HAP-1 (cell line): ENCODE results near the gene GPC5.

ENCODE experiments used
- DNase-seq, 2 experiments: peaks; one replicate each; pipeline ENCODE4 v3.0.0-alpha.2; 2016 to 2020; ENCODE audit warnings: low spot score in 2 of 2
- H3K27me3 ChIP-seq: fragments of 250-450 bp; sonication (Bioruptor Pico); 2 replicates; pipeline ENCODE4 v1.5.1; 2020; ENCODE audit warnings: low read depth, mild to moderate bottlenecking, moderate library complexity
- H3K36me3 ChIP-seq: fragments of 250-450 bp; sonication (Bioruptor Pico); replicated peaks from 2 replicates; pipeline ENCODE4 v1.5.1; 2020; ENCODE audit warnings: mild to moderate bottlenecking
- H3K4me1 ChIP-seq: fragments of 250-450 bp; sonication (Bioruptor Pico); 2 replicates; pipeline ENCODE4 v1.5.1; 2020; ENCODE audit warnings: mild to moderate bottlenecking
- H3K4me3 ChIP-seq: fragments of 250-450 bp; sonication (Bioruptor Pico); 2 replicates; pipeline ENCODE4 v1.5.1; 2020; ENCODE audit warnings: mild to moderate bottlenecking, moderate library complexity
- H3K9me3 ChIP-seq: fragments of 250-450 bp; sonication (Bioruptor Pico); 2 replicates; pipeline ENCODE4 v1.5.1; 2020; ENCODE audit warnings: mild to moderate bottlenecking, moderate library complexity
- in situ Hi-C: fragments of 300-500 bp; cut with MboI; formaldehyde crosslinking; loops from 3 replicates; pipeline ENCODE4 v1.14.3; 2020; ENCODE audit warnings: low sequenced_read_pairs, inconsistent platforms, mixed read lengths

GPC5 gene

GRCh38 chr13:92300651-92301050, 902.2 kb downstream of the GPC5 start:
- DNase-seq, result no peak
- no peaks in the 10 kb centered on the region for H3K9me3 ChIP-seq
- H3K36me3 ChIP-seq, result no peaks in the 10 kb centered on the region
- in situ Hi-C loops, result no loop called here
- no peak overlapping the region for H3K4me3 ChIP-seq
- H3K4me1 ChIP-seq, result no peaks in the 10 kb centered on the region
- H3K27me3 ChIP-seq, result no peaks in the 10 kb centered on the region

DNA sequence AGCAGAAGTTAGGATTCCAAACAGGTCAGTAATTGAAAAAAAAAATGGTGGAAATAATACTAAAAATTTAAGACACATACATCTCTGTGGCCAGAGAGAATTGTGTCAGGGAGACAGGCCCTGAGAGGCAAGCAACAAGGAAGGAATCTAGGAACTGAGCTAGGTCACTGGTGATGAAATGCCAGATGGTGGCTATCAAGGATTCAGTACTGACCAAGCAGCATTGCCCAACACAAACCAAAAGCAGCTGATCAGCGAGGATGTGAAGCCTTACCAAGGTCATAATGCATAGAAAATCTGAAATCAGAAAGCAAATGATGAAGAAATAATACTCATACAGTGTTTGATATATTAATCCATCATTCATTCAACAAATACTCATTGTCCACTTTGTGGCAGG, 905.0 kb downstream of the GPC5 start:
- no peaks in the 10 kb centered on the region for H3K4me1 ChIP-seq
- no peaks in the 10 kb centered on the region for H3K9me3 ChIP-seq
- H3K27me3 ChIP-seq, result no peaks in the 10 kb centered on the region
- H3K4me3 ChIP-seq, result no peak overlapping the region
- H3K36me3 ChIP-seq, result no peaks in the 10 kb centered on the region
- in situ Hi-C loops, result no loop called here
- no peak for DNase-seq

DNA sequence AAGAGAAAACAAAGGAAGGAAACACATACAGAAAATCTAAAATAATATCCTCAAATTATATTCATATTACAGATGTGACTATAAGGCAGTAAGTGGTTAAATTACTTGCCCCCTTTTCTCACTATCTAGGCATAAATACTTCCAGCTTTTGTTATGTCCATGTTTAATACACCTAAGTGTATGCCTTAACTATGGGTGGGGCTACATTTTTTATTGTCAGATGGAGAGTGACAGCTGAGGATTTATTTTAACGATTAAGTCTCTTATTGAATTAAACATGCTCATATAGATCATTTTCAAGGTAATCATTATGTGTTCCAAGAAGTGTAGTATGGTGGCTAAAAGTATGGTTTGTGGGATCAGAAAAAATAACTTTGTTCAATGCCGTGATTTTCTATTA, 909.3 kb downstream of the GPC5 start:
- DNase-seq, result no peak
- in situ Hi-C loops, result no loop called here

DNA sequence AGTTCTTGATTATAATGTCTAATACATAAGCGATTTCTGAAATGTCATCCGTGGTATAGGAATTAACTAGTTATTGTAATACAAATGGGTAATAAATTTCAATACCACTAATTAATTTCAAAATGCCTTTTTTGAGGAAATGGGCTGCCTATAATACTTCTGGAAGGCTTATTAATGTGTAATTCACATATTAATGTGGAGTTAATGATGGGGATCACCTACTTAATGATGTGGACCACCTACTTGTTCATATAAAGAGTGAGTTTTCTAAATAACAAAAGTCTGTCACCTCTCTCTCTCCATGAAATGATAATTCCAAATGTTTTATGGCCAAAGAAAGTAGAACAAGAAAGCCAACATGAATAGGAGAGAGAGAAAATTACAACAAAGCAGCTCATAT, 914.4 kb downstream of the GPC5 start:
- H3K4me3 ChIP-seq, result no peak overlapping the region
- in situ Hi-C loops, result no loop called here
- H3K36me3 ChIP-seq, result no peaks in the 10 kb centered on the region
- no peaks in the 10 kb centered on the region for H3K9me3 ChIP-seq
- H3K4me1 ChIP-seq, result no peaks in the 10 kb centered on the region
- no peak for DNase-seq
- H3K27me3 ChIP-seq, result no peaks in the 10 kb centered on the region

More for the DNA sequence above, 909.3 kb downstream of the GPC5 start:
- no peaks in the 10 kb centered on the region for H3K36me3 ChIP-seq
- no peaks in the 10 kb centered on the region for H3K9me3 ChIP-seq
- H3K27me3 ChIP-seq, result no peaks in the 10 kb centered on the region
- H3K4me1 ChIP-seq, result no peaks in the 10 kb centered on the region
- no peak overlapping the region for H3K4me3 ChIP-seq

DNA sequence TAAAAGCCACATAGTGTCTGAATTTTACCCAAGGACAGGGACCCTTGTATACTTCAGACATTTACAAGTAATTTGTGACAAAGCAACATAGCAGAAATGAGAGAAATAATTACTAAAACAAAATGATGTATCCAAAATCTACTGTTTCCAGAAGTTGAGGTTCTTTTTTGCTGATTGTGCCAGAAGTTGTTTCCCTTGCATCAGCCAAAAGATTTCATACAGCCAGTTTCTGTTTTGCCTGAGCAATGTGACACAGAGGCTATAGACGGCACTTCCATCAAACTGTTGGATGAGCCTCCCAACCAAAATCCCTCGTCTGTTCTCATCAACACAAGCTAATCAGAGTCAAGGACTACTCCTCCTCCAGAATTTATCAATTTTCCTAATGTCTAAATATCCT, 915.0 kb downstream of the GPC5 start:
- Histone ChIP-seq H3K9me3 (no peaks in the 10 kb centered on the region), H3K27me3 (no peaks in the 10 kb centered on the region), H3K4me3 (no peak overlapping the region), H3K36me3 (no peaks in the 10 kb centered on the region), H3K4me1 (no peaks in the 10 kb centered on the region)
- DNase-seq, result no peak
- in situ Hi-C loops, result no loop called here

- Histone ChIP-seq H3K9me3 (no peaks in the 10 kb centered on the region), H3K4me1 (no peaks in the 10 kb centered on the region), H3K27me3 (no peaks in the 10 kb centered on the region), H3K4me3 (no peak overlapping the region), H3K36me3 (no peaks in the 10 kb centered on the region)
- in situ Hi-C loops, result no loop called here
- no peak for DNase-seq
Observed at GRCh38 chr13:92315265-92315664, 916.8 kb downstream of the GPC5 start.

- no peak overlapping the region for H3K4me3 ChIP-seq
- H3K36me3 ChIP-seq, result no peaks in the 10 kb centered on the region
- H3K4me1 ChIP-seq, result no peaks in the 10 kb centered on the region
- H3K9me3 ChIP-seq, result no peaks in the 10 kb centered on the region
- no peak for DNase-seq
- H3K27me3 ChIP-seq, result no peaks in the 10 kb centered on the region
- in situ Hi-C loops, result no loop called here
Observed at GRCh38 chr13:92316030-92316429, 917.6 kb downstream of the GPC5 start.

GRCh38 chr13:92317066-92317465, 918.6 kb downstream of the GPC5 start:
- in situ Hi-C loops, result no loop called here

GRCh38 chr13:92320323-92320722, 921.9 kb downstream of the GPC5 start:
- H3K36me3 ChIP-seq, result no peaks in the 10 kb centered on the region
- in situ Hi-C loops, result no loop called here
- H3K27me3 ChIP-seq, result no peaks in the 10 kb centered on the region
- no peaks in the 10 kb centered on the region for H3K4me1 ChIP-seq
- no peaks in the 10 kb centered on the region for H3K9me3 ChIP-seq
- no peak overlapping the region for H3K4me3 ChIP-seq
- DNase-seq, result no peak

More at GRCh38 chr13:92317066-92317465, 918.6 kb downstream of the GPC5 start:
- DNase-seq, result no peak
- no peaks in the 10 kb centered on the region for H3K9me3 ChIP-seq
- H3K4me3 ChIP-seq, result no peak overlapping the region
- no peaks in the 10 kb centered on the region for H3K4me1 ChIP-seq
- H3K27me3 ChIP-seq, result no peaks in the 10 kb centered on the region
- H3K36me3 ChIP-seq, result no peaks in the 10 kb centered on the region

DNA sequence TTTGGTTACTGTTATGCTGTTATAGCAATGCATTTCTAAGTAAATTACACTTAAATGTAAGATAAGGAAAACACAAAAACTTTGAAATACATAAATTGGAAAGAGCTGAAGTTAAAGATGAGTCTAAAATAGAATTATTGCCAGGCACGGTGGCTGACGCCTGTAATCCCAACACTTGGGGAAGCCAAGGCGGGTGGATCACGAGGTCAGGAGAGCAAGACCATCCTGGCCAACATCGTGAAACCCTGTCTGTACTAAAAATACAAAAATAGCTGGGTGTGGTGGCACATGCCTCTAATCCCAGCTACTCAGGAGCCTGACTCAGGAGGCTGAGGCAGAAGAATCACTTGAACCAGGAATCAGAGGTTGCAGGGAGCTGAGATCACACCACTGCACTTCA, 922.8 kb downstream of the GPC5 start:
- DNase-seq, result no peak
- in situ Hi-C loops, result no loop called here
- Histone ChIP-seq H3K4me3 (no peak overlapping the region), H3K27me3 (no peaks in the 10 kb centered on the region), H3K4me1 (no peaks in the 10 kb centered on the region), H3K36me3 (no peaks in the 10 kb centered on the region), H3K9me3 (no peaks in the 10 kb centered on the region)

- H3K36me3 ChIP-seq, result no peaks in the 10 kb centered on the region
- in situ Hi-C loops, result no loop called here
- H3K4me1 ChIP-seq, result no peaks in the 10 kb centered on the region
- H3K9me3 ChIP-seq, result no peaks in the 10 kb centered on the region
- no peak for DNase-seq
- no peak overlapping the region for H3K4me3 ChIP-seq
- H3K27me3 ChIP-seq, result no peaks in the 10 kb centered on the region
Observed at GRCh38 chr13:92345627-92346026, 947.2 kb downstream of the GPC5 start.

- H3K4me1 ChIP-seq, result no peaks in the 10 kb centered on the region
- H3K27me3 ChIP-seq, result no peaks in the 10 kb centered on the region
- in situ Hi-C loops, result no loop called here
- no peak overlapping the region for H3K4me3 ChIP-seq
- H3K36me3 ChIP-seq, result no peaks in the 10 kb centered on the region
- no peak for DNase-seq
- H3K9me3 ChIP-seq, result no peaks in the 10 kb centered on the region
Observed at GRCh38 chr13:92346046-92346445, 947.6 kb downstream of the GPC5 start.

DNA sequence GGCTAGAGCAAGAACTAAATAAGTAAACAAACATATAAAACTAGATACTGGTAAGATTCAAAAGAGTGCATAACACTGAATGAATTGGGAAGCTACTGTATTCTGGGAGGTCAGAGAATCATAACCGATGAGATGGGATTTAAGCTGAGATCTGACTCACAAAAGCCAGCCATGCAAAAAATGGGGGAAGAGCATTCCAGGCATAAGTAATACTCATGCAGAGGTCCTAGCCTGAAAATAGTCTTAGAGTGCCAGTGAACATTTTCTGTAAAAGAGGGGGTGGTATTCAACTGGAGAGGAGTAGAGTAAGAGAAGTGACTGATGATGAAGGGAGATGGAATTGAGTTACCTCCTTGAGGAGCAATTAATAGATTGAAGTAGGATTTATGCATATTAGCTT, 956.2 kb downstream of the GPC5 start:
- Histone ChIP-seq H3K4me1 (no peaks in the 10 kb centered on the region), H3K4me3 (no peak overlapping the region), H3K9me3 (no peaks in the 10 kb centered on the region), H3K27me3 (no peaks in the 10 kb centered on the region), H3K36me3 (no peaks in the 10 kb centered on the region)
- no peak for DNase-seq
- in situ Hi-C loops, result no loop called here

DNA sequence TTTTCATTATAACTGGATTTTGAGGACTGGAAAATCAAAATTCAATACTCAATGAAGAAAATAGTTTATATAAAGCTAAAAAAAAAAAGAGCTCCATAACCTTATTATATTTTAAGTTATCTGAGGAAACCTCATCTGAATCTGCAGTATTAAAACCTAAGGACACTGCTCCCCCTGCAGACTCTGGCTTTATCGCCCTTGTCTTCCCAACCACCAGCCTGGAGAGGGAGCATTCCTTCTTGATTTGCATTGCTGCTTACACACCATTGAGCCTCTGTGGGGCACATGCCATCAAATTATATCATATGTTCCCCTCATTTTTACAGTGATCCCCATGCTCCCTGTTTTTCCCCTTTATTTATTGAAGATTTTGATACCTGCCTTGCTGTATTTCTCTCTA, 956.8 kb downstream of the GPC5 start:
- in situ Hi-C loops, result no loop called here
- H3K36me3 ChIP-seq, result no peaks in the 10 kb centered on the region
- peak in 1 of 2 experiments; percentile 8 for DNase-seq

GRCh38 chr13:92362717-92363116, 964.3 kb downstream of the GPC5 start:
- no peak overlapping the region for H3K4me3 ChIP-seq

More for the DNA sequence above, 956.8 kb downstream of the GPC5 start:
- H3K27me3 ChIP-seq, result no peaks in the 10 kb centered on the region
- H3K9me3 ChIP-seq, result no peaks in the 10 kb centered on the region
- no peaks in the 10 kb centered on the region for H3K4me1 ChIP-seq
- H3K4me3 ChIP-seq, result no peak overlapping the region

More at GRCh38 chr13:92362717-92363116, 964.3 kb downstream of the GPC5 start:
- H3K36me3 ChIP-seq, result no peaks in the 10 kb centered on the region
- in situ Hi-C loops, result no loop called here
- no peaks in the 10 kb centered on the region for H3K27me3 ChIP-seq
- DNase-seq, result no peak
- no peaks in the 10 kb centered on the region for H3K9me3 ChIP-seq
- H3K4me1 ChIP-seq, result no peaks in the 10 kb centered on the region
